ENCODE results near the gene BCAS1.

Gene BCAS1

GRCh38 chr20:53918020-53918311 is 152.4 kb downstream of the BCAS1 start:
- no peak for DNase-seq (ENCODE audit: low read depth in 2 of 2)
- no peak overlapping the region for H3K4me3 ChIP-seq (replicated peaks in 1 of 2; ENCODE audit: low read depth in 2 of 2, low read length in 2 of 2)
- TF ChIP-seq, protein P1, sequence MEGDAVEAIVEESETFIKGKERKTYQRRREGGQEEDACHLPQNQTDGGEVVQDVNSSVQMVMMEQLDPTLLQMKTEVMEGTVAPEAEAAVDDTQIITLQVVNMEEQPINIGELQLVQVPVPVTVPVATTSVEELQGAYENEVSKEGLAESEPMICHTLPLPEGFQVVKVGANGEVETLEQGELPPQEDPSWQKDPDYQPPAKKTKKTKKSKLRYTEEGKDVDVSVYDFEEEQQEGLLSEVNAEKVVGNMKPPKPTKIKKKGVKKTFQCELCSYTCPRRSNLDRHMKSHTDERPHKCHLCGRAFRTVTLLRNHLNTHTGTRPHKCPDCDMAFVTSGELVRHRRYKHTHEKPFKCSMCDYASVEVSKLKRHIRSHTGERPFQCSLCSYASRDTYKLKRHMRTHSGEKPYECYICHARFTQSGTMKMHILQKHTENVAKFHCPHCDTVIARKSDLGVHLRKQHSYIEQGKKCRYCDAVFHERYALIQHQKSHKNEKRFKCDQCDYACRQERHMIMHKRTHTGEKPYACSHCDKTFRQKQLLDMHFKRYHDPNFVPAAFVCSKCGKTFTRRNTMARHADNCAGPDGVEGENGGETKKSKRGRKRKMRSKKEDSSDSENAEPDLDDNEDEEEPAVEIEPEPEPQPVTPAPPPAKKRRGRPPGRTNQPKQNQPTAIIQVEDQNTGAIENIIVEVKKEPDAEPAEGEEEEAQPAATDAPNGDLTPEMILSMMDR (IDR thresholded peaks at IDR 0.05; ENCODE audit: low read depth, low read length), result no peak

DNA sequence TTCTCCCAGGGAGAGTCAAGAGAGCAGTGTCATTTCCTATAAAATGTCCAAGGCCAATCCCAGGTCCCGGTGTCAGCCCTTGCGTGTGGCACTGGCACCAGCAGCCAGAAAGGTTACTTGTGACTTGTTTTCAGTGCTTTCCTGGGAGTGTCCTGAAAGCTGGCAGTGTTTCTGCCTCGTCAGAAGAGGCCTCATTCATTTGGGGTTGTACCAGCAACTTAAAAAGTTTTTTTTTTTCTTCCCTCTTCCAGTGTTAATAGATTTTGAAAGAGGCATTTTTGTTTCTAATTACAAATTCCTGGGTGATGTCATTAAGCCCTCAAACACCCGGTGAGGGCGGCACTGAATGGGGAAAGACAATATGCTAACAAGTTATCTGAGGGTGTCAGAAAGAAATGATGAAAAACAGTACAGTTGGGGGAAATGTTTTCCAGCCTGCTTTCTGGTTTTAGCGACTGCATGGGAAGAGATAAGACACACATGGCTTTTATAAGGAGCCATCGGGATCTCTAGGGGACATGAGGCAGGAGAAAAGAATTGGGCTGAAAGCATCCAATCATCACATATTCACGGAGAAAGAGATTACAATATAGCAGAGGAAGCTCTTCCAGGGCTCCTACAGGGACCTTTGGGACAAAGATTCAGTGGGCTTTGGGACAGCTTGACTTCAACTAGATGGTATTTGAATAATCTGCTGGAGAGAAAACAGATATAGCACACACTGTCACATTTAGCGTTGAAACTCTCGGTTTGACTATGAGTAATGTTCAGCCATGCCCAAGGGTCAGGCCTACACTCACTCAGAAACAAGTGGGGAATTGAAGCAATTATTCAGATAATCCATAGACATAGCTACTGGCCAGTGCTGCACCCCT is 153.0 kb downstream of the BCAS1 start:
- DNase-seq (ENCODE audit: low read depth in 2 of 2), result peak; percentile 72 to 92
- H3K4me3 ChIP-seq (replicated peaks in 1 of 2; ENCODE audit: low read depth in 2 of 2, low read length in 2 of 2), result no peak overlapping the region

GRCh38 chr20:53916173-53916512 is 154.3 kb downstream of the BCAS1 start:
- no peak overlapping the region for H3K4me3 ChIP-seq (replicated peaks in 1 of 2; ENCODE audit: low read depth in 2 of 2, low read length in 2 of 2)
- TF ChIP-seq, protein P1 (IDR thresholded peaks at IDR 0.05; ENCODE audit: low read depth, low read length), result no peak
- DNase-seq (ENCODE audit: low read depth in 2 of 2), result no peak

More for the DNA sequence above, 153.0 kb downstream of the BCAS1 start:
- TF ChIP-seq, protein P1 (IDR thresholded peaks at IDR 0.05; ENCODE audit: low read depth, low read length), result no peak

GRCh38 chr20:53915446-53916172 is 154.8 kb downstream of the BCAS1 start:
- TF ChIP-seq, protein P1 (IDR thresholded peaks at IDR 0.05; ENCODE audit: low read depth, low read length), result peak; percentile 91
- peak; percentile 95 to 96 for DNase-seq (ENCODE audit: low read depth in 2 of 2)
- H3K4me3 ChIP-seq (replicated peaks in 1 of 2; ENCODE audit: low read depth in 2 of 2, low read length in 2 of 2), result peak overlapping the region; percentile 48 to 60

- TF ChIP-seq, protein P1 (IDR thresholded peaks at IDR 0.05; ENCODE audit: low read depth, low read length), result no peak
- peak in 1 of 2 donors; percentile 35 for DNase-seq (ENCODE audit: low read depth in 2 of 2)
- H3K4me3 ChIP-seq (replicated peaks in 1 of 2; ENCODE audit: low read depth in 2 of 2, low read length in 2 of 2), result peak overlapping the region; percentile 48 to 60
These were observed 155.5 kb downstream of the BCAS1 start for GRCh38 chr20:53914781-53915445.

DNA sequence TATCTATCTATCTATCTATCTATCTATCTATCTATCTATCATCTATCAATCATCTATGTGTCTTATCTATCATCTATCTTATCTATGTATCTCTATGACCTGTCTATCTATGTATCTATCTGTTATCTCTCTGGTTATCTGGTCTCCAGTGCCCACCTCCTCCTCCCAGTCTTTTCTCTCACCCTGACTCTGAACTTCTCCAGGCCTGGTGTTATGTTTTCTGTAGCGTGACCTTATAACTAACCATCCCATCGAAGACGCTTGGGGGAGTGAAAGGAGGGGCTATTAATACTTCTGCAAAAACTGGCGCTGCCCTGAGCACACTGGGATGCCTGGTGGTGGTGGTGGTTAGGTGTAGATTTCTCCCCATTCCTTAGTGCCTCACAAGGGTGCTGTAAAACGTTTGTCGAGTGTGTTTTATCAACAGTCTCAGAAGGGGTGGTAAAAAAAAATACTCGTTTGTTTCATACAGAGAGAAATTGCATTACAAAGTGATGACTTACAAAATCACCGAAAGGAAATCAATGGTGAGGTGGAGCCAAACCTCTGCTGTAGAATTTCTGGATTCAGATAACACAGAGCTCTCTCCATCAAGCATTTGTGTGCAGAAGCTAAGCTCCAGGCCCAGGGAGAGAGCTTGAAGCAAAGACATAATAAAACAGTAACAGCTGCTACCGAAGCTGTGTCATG is 156.2 kb downstream of the BCAS1 start:
- H3K4me3 ChIP-seq (replicated peaks in 1 of 2; ENCODE audit: low read depth in 2 of 2, low read length in 2 of 2), result no peak overlapping the region
- DNase-seq (ENCODE audit: low read depth in 2 of 2), result peak; percentile 51 to 66
- TF ChIP-seq, protein P1 (IDR thresholded peaks at IDR 0.05; ENCODE audit: low read depth, low read length), result no peak

All from cardiac fibroblast (primary cell).